Parathyroid adenoma (tissue), 2 donors: ENCODE results near the gene DDN.

Experiments used
- H2AFZ ChIP-seq: fragments of 300-600 bp; sonication (generic); one replicate; pipeline ENCODE4 v1.7.0; 2017; ENCODE audit warnings: antibody characterized with exemption, mild to moderate bottlenecking
- H3K27ac ChIP-seq: fragments of 300-600 bp; sonication (generic); one replicate; pipeline ENCODE4 v1.7.0; 2017
- H3K27me3 ChIP-seq: fragments of 300-600 bp; sonication (generic); one replicate; pipeline ENCODE4 v1.7.0; 2017; ENCODE audit warnings: low read length; ENCODE audit not compliant: control insufficient read depth, insufficient read depth
- H3K36me3 ChIP-seq: fragments of 300-600 bp; sonication (generic); one replicate; pipeline ENCODE4 v1.7.0; 2017; ENCODE audit warnings: low read length; ENCODE audit not compliant: control insufficient read depth, insufficient read depth
- H3K4me1 ChIP-seq: fragments of 300-600 bp; sonication (generic); one replicate; pipeline ENCODE4 v1.7.0; 2017; ENCODE audit warnings: control low read depth
- H3K4me2 ChIP-seq: fragments of 300-600 bp; sonication (generic); one replicate; pipeline ENCODE4 v1.7.0; 2017; ENCODE audit warnings: low read length
- H3K4me3 ChIP-seq: fragments of 300-600 bp; sonication (generic); one replicate; pipeline ENCODE4 v1.7.0; 2017; ENCODE audit warnings: low read depth, low read length
- H3K79me2 ChIP-seq: fragments of 300-600 bp; sonication (generic); one replicate; pipeline ENCODE4 v1.7.0; 2017; ENCODE audit warnings: control low read depth
- H3K9ac ChIP-seq: fragments of 300-600 bp; sonication (generic); one replicate; pipeline ENCODE4 v1.7.0; 2017; ENCODE audit warnings: mild to moderate bottlenecking
- H3K9me3 ChIP-seq: fragments of 300-600 bp; sonication (generic); one replicate; pipeline ENCODE4 v1.7.0; 2017; ENCODE audit warnings: low read length; ENCODE audit not compliant: control insufficient read depth
- TF ChIP-seq, protein P1 (sequence below): fragments of 300-600 bp; sonication (generic); IDR thresholded peaks from one replicate; pipeline ENCODE4 v1.7.0; 2017; ENCODE audit warnings: antibody characterized with exemption, mild to moderate bottlenecking
- donor health status: primary hyperparathyroidism.

DDN gene

DNA sequence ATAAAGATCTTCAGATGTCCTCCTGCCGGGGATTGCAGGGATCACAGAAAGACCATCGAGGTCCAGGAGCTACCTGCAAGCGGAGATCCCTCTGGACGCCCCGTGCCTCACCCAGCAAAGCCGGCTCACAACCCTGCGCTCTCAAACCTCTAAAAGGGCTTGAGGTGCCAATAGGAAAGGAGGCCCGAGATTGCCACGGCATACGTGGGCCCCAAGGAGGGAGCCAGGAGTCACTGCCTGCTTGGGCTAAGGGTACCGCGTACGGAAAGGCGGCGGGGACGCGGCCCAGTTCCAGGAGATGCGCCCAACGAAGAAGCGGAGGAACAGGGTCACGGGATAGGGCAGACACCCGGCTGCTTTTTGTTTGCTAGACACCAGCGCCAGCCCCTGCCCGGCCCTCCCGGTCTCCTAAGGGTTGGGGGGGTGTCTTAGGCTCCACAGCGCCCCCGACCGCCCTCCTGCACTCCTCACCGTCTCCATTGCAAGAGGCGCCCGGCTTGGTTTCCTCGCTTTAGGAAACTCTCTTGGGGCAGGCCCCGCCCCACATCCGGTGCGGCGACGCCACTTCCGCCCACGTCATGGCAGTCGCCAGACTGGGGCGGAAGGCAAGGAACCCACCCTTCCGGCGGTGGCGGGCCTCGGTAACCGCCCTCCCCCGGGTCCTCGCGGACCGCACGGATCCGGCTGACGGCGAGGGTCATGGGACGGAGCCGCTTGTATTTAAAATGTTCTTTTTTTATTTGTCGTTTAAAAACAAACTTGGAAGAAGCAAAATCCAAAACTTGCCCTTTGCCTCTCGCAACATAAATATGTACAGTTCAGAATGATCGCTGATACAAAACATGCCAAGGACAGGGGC lies 19.3 kb upstream of the DDN start, which contains the start of gene PRKAG1:
TSS of gene PRKAG1 (minus strand) at position 516 of the 859 bp plus-strand sequence. CDS start at position 480, 36 bp downstream.
- peaks cover 8% of the 10 kb centered on the region for H3K4me1 ChIP-seq
- H3K9me3 ChIP-seq, result no peaks in the 10 kb centered on the region
- H3K79me2 ChIP-seq, result peaks cover 30% of the 10 kb centered on the region
- peak within 1 kb of the TSS; percentile 80 for H3K27ac ChIP-seq
- H3K36me3 ChIP-seq, result no peaks in the 10 kb centered on the region
- peak within 1 kb of the TSS; percentile 88 for H3K4me3 ChIP-seq
- TF ChIP-seq, protein P1, sequence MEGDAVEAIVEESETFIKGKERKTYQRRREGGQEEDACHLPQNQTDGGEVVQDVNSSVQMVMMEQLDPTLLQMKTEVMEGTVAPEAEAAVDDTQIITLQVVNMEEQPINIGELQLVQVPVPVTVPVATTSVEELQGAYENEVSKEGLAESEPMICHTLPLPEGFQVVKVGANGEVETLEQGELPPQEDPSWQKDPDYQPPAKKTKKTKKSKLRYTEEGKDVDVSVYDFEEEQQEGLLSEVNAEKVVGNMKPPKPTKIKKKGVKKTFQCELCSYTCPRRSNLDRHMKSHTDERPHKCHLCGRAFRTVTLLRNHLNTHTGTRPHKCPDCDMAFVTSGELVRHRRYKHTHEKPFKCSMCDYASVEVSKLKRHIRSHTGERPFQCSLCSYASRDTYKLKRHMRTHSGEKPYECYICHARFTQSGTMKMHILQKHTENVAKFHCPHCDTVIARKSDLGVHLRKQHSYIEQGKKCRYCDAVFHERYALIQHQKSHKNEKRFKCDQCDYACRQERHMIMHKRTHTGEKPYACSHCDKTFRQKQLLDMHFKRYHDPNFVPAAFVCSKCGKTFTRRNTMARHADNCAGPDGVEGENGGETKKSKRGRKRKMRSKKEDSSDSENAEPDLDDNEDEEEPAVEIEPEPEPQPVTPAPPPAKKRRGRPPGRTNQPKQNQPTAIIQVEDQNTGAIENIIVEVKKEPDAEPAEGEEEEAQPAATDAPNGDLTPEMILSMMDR, result peak; percentile 46
- H3K4me2 ChIP-seq, result peak within 1 kb of the TSS; percentile 76
- H2AFZ ChIP-seq, result peak within 1 kb of the TSS; percentile 91
- no peaks in the 10 kb centered on the region for H3K27me3 ChIP-seq
- peak within 1 kb of the TSS; percentile 70 for H3K9ac ChIP-seq

DNA sequence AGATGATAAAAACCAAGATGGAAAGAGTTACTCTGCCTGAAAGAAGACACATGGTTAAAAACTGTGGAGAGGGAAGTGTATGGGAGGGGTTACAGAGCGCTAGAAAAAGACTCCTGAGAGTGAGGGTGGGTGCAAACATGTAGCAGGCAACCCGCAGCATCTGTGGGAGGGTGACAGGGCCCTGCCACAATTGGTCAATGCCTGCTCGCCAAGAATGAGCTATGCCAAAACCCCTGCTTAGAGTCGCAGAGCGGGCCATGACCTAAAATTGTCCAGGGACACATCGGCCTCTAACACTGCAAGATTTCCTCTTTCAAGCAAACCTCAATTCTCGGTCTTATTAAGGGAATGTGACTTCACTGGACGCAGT lies 18.7 kb upstream of the DDN start:
- TF ChIP-seq, protein P1, result no peak
- Histone ChIP-seq H3K27ac (peak overlapping the region; percentile 80), H3K36me3 (no peaks in the 10 kb centered on the region)

DNA sequence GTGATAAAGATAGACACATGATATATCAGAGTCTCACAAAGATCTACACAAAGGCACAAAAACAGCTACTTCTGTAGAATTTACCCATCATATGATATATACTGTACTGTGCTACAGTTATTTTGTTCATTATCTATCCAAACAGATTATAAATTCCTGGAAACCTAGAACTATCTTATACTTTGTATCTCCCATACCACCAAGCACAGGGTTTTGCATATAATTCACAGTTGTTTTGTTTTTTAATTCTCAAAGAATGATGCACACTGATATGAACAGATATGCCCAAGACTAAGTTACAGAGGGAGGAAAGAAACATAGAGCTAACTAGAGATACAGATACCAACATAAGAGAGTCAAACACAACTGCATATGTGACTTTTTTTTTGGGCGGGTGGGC lies 16.0 kb upstream of the DDN start:
- Histone ChIP-seq H3K27ac (no peak overlapping the region), H3K9ac (no peak overlapping the region), H3K4me2 (no peak overlapping the region), H3K27me3 (no peaks in the 10 kb centered on the region), H3K79me2 (peaks cover 30% of the 10 kb centered on the region), H3K36me3 (no peaks in the 10 kb centered on the region), H3K4me3 (no peak overlapping the region), H2AFZ (no peak overlapping the region), H3K9me3 (no peaks in the 10 kb centered on the region), H3K4me1 (peaks cover 8% of the 10 kb centered on the region)
- TF ChIP-seq, protein P1, result no peak

More for the DNA sequence above, 18.7 kb upstream of the DDN start:
- Histone ChIP-seq H3K4me3 (peak overlapping the region; percentile 88), H3K4me2 (peak overlapping the region; percentile 76), H3K79me2 (peaks cover 30% of the 10 kb centered on the region), H2AFZ (peak overlapping the region; percentile 91), H3K9ac (peak overlapping the region; percentile 70), H3K27me3 (no peaks in the 10 kb centered on the region), H3K4me1 (peaks cover 8% of the 10 kb centered on the region), H3K9me3 (no peaks in the 10 kb centered on the region)

DNA sequence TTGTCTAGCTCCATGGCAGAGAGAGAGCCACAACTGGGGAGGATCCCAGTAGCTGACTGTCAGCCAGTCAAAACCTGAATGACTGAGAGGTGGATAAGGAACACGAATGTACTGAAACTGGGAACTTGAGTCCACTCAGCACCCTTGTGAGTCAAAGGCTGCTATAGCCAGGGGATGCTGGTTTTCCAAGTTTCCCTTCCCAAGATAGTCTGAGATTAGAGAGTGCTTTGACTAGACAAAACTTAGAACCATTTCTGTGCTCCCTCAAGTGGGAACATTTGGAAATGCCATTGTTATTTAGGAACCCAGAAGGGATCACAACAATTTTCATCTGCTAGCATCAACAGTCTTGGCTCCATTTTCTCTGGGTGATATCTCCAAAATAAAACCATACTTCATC lies 15.4 kb upstream of the DDN start:
- TF ChIP-seq, protein P1, result no peak
- H3K27me3 ChIP-seq, result no peaks in the 10 kb centered on the region
- no peaks in the 10 kb centered on the region for H3K9me3 ChIP-seq
- H3K79me2 ChIP-seq, result peaks cover 30% of the 10 kb centered on the region
- H2AFZ ChIP-seq, result no peak overlapping the region
- no peak overlapping the region for H3K27ac ChIP-seq
- no peak overlapping the region for H3K4me2 ChIP-seq
- peaks cover 8% of the 10 kb centered on the region for H3K4me1 ChIP-seq
- no peak overlapping the region for H3K4me3 ChIP-seq
- no peak overlapping the region for H3K9ac ChIP-seq
- H3K36me3 ChIP-seq, result no peaks in the 10 kb centered on the region
